Activated CD4-positive, CD25-positive, alpha-beta regulatory T cell treated with anti-CD3 and anti-CD28 coated beads, Interleukin-2, amount 50 U/mL, for 24 hours (primary cell): Measurements from ENCODE around the gene TEX2.

Experiments
- ATAC-seq, 2 donors: fragments of 150-1000 bp; cut with Tn5 transposase; one replicate each; pipeline ENCODE4 v1.10.0; 2021; ENCODE audit warnings: mild to moderate bottlenecking in 1 of 2, moderate library complexity in 1 of 2

The TEX2 gene

GRCh38 chr17:64157669-64158180 is 105.3 kb downstream of the TEX2 start:
- no peak for ATAC-seq

- no peak for ATAC-seq
These were observed 106.4 kb downstream of the TEX2 start for GRCh38 chr17:64156670-64157069.

- ATAC-seq: no peak
These were observed 107.1 kb downstream of the TEX2 start for GRCh38 chr17:64155751-64156544.

GRCh38 chr17:64155129-64155528 is 107.9 kb downstream of the TEX2 start:
- no peak for ATAC-seq

- ATAC-seq: no peak
These were observed 108.3 kb downstream of the TEX2 start for GRCh38 chr17:64154717-64155116.

- no peak for ATAC-seq
These were observed 108.8 kb downstream of the TEX2 start for GRCh38 chr17:64154313-64154695.

- ATAC-seq: no peak
These were observed 109.3 kb downstream of the TEX2 start for GRCh38 chr17:64153565-64154312.

- no peak for ATAC-seq
These were observed 110.5 kb downstream of the TEX2 start for GRCh38 chr17:64152428-64153125.

GRCh38 chr17:64151016-64151368 is 112.1 kb downstream of the TEX2 start:
- no peak for ATAC-seq

GRCh38 chr17:64150237-64151015 is 112.6 kb downstream of the TEX2 start:
- no peak for ATAC-seq

- ATAC-seq: no peak
These were observed 113.9 kb downstream of the TEX2 start for GRCh38 chr17:64149196-64149595.

GRCh38 chr17:64148699-64149098 is 114.4 kb downstream of the TEX2 start:
- no peak for ATAC-seq

- ATAC-seq: no peak
These were observed 114.9 kb downstream of the TEX2 start for GRCh38 chr17:64148017-64148631.

GRCh38 chr17:64147110-64148016 is 115.7 kb downstream of the TEX2 start:
- peak in 1 of 2 donors; percentile 1 for ATAC-seq

- ATAC-seq: peak; percentile 7 to 21
These were observed 116.5 kb downstream of the TEX2 start for GRCh38 chr17:64146418-64147109.

GRCh38 chr17:64145751-64146417 is 117.2 kb downstream of the TEX2 start:
- peak; percentile 96 to 97 for ATAC-seq

GRCh38 chr17:64145375-64145750 is 117.7 kb downstream of the TEX2 start:
- no peak for ATAC-seq

- no peak for ATAC-seq
These were observed 123.5 kb downstream of the TEX2 start for GRCh38 chr17:64139542-64139941.

GRCh38 chr17:64138441-64138840 is 124.6 kb downstream of the TEX2 start:
- no peak for ATAC-seq

GRCh38 chr17:64135000-64135399 is 128.1 kb downstream of the TEX2 start:
- no peak for ATAC-seq
